A549 (cell line): ENCODE measurements around the gene DIS3L2. TPM values are rescaled to one million over a fixed set of nuclear protein-coding genes. Genes with fewer than 3 reads are reported as not detected.

Source experiments
- ATAC-seq, 2 experiments: fragments of 200-7000 bp in 1 of 2; fragments of >200 bp in 1 of 2; cut with Nextera tagmentation in 1 of 2; cut with Tn5 transposase in 1 of 2; 3 replicates each; pipeline versions ENCODE4 v1.8.0 to v1.9.1; 2018 to 2020; ENCODE audit warnings: mild to moderate bottlenecking in 1 of 2, moderate library complexity in 1 of 2
- CTCF ChIA-PET: fragments of 300-600 bp; sonication (Branson Sonifier 250); formaldehyde crosslinking; extraction: SDS; loops from one replicate; lab custom pipeline; 2021; ENCODE audit warnings: antibody characterized with exemption, inconsistent platforms; lab: Yijun Ruan, JAX
- POLR2A ChIA-PET: fragments of 350-600 bp; formaldehyde crosslinking; extraction: SDS; loops from one replicate; lab custom pipeline; 2021; ENCODE audit warnings: antibody characterized with exemption, inconsistent platforms; lab: Yijun Ruan, JAX
- DNase-seq, 2 experiments: peaks; one replicate each; pipeline versions ENCODE4 v3.0.0 to v3.0.0-alpha.2; 2011 to 2016; ENCODE audit warnings: low read depth in 1 of 2, low spot score in 1 of 2
- FAIRE-seq: peaks from 2 replicates; lab custom pipeline; 2011; peaks lifted over from hg19 to GRCh38; lab: Jason Lieb, UNC
- H3K27ac ChIP-seq, 2 experiments: fragments of >200 bp; sonication (Bioruptor Twin); formaldehyde crosslinking; 3 replicates each; pipeline ENCODE4 v1.5.1; 2016 to 2017
- H3K4me1 ChIP-seq: fragments of >200 bp; sonication (Bioruptor Twin); formaldehyde crosslinking; 3 replicates; pipeline ENCODE4 v1.6.1; 2016
- H3K4me2 ChIP-seq: fragments of >200 bp; sonication (Bioruptor Twin); formaldehyde crosslinking; 3 replicates; pipeline ENCODE4 v1.6.1; 2016
- H3K4me3 ChIP-seq: fragments of >200 bp; sonication (Bioruptor Twin); formaldehyde crosslinking; 3 replicates; pipeline ENCODE4 v1.5.1; 2016
- H3K9me3 ChIP-seq: fragments of >200 bp; sonication (Bioruptor Twin); formaldehyde crosslinking; 3 replicates; pipeline ENCODE4 v1.6.1; 2016
- CTCF ChIP-seq: fragments of >200 bp; sonication (Bioruptor Twin); formaldehyde crosslinking; IDR thresholded peaks from 3 replicates; pipeline ENCODE4 v1.5.1; 2016
- EHF ChIP-seq: fragments of 250-450 bp; sonication (Bioruptor Pico); IDR thresholded peaks from 2 replicates; pipeline ENCODE4 v1.5.0; 2020; ENCODE audit warnings: mild to moderate bottlenecking
- ESRRA ChIP-seq: fragments of 150-350 bp; IDR thresholded peaks from 2 replicates; pipeline ENCODE4 v1.6.1; 2014; ENCODE audit warnings: mild to moderate bottlenecking, low read length, borderline replicate concordance
- FOSL2 ChIP-seq, 2 experiments: fragments of 450-650 bp in 1 of 2; fragments of >200 bp in 1 of 2; sonication (Bioruptor Twin) in 1 of 2; formaldehyde crosslinking; IDR thresholded peaks; 2 replicates each; pipeline versions ENCODE4 v1.5.0 to v1.6.1; 2016 to 2020; ENCODE audit warnings: mild to moderate bottlenecking in 1 of 2, moderate library complexity in 1 of 2
- HEYL ChIP-seq: fragments of 250-450 bp; sonication (Bioruptor Pico); IDR thresholded peaks from 2 replicates; pipeline ENCODE4 v1.8.0; 2021; ENCODE audit warnings: mild to moderate bottlenecking, moderate library complexity
- HOXA7 ChIP-seq: fragments of 250-450 bp; sonication (Bioruptor Pico); IDR thresholded peaks from 2 replicates; pipeline ENCODE4 v1.5.0; 2020; ENCODE audit warnings: mild to moderate bottlenecking, moderate library complexity
- HOXB5 ChIP-seq: fragments of 250-450 bp; sonication (Bioruptor Pico); IDR thresholded peaks from 2 replicates; pipeline ENCODE4 v1.5.0; 2020; ENCODE audit warnings: mild to moderate bottlenecking, moderate library complexity
- JUN ChIP-seq, 2 experiments: fragments of >200 bp; sonication (Bioruptor Twin); formaldehyde crosslinking; IDR thresholded peaks; 2 replicates in 1 of 2; 3 replicates in 1 of 2; pipeline ENCODE4 v1.6.1; 2016 to 2017
- JUNB ChIP-seq: fragments of >200 bp; sonication (Bioruptor Twin); formaldehyde crosslinking; IDR thresholded peaks from 2 replicates; pipeline ENCODE4 v1.6.1; 2016
- KDM1A ChIP-seq: fragments of 200-600 bp; sonication (generic); IDR thresholded peaks from 2 replicates; pipeline ENCODE4 v1.6.1; 2016; ENCODE audit warnings: low read depth, mild to moderate bottlenecking
- KDM5A ChIP-seq: fragments of 200-600 bp; sonication (generic); IDR thresholded peaks from 2 replicates; pipeline ENCODE4 v1.6.1; 2016; ENCODE audit warnings: antibody characterized with exemption, mild to moderate bottlenecking
- MAFK ChIP-seq: fragments of 450-650 bp; IDR thresholded peaks from 2 replicates; pipeline ENCODE4 v1.6.1; 2014; ENCODE audit not compliant: partially characterized antibody
- MYC ChIP-seq: IDR thresholded peaks from 2 replicates; pipeline ENCODE4 v1.6.1; 2012; ENCODE audit warnings: mild to moderate bottlenecking, inconsistent platforms, low read length, improper control_type of control experiment, borderline replicate concordance
- NFE2L2 ChIP-seq: fragments of 150-350 bp; conservative IDR thresholded peaks from 2 replicates; pipeline ENCODE4 v1.6.1; 2014; ENCODE audit warnings: low read length
- NPAS2 ChIP-seq: fragments of 250-450 bp; sonication (Bioruptor Pico); IDR thresholded peaks from 2 replicates; pipeline ENCODE4 v1.8.0; 2022; ENCODE audit warnings: mild to moderate bottlenecking, moderate library complexity, borderline replicate concordance
- PBX3 ChIP-seq: IDR thresholded peaks from 2 replicates; pipeline ENCODE4 v1.6.1; 2012
- PHF8 ChIP-seq: fragments of 200-600 bp; sonication (generic); IDR thresholded peaks from 2 replicates; pipeline ENCODE4 v1.6.1; 2016; ENCODE audit warnings: low read depth, mild to moderate bottlenecking, antibody characterized with exemption, moderate library complexity, borderline replicate concordance
- POLR2AphosphoS2 ChIP-seq: conservative IDR thresholded peaks from 2 replicates; pipeline ENCODE4 v1.6.1; 2012; ENCODE audit warnings: low read length, improper control_type of control experiment, inconsistent platforms
- RCOR1 ChIP-seq: fragments of 150-350 bp; IDR thresholded peaks from 2 replicates; pipeline ENCODE4 v1.6.1; 2014; ENCODE audit warnings: antibody characterized with exemption, low read length, low read depth
- RFX5 ChIP-seq: fragments of 450-650 bp; IDR thresholded peaks from 2 replicates; pipeline ENCODE4 v1.7.1; 2014; ENCODE audit warnings: antibody characterized with exemption, mild to moderate bottlenecking, moderate library complexity
- SMC3 ChIP-seq: fragments of >200 bp; sonication (Bioruptor Twin); formaldehyde crosslinking; IDR thresholded peaks from 3 replicates; pipeline ENCODE4 v1.6.1; 2018; ENCODE audit warnings: inconsistent platforms
- SREBF2 ChIP-seq: fragments of 450-650 bp; IDR thresholded peaks from 2 replicates; pipeline ENCODE4 v1.6.1; 2014; ENCODE audit warnings: mild to moderate bottlenecking, moderate library complexity
- USF2 ChIP-seq: fragments of 450-650 bp; IDR thresholded peaks from 2 replicates; pipeline ENCODE4 v1.6.1; 2014; ENCODE audit warnings: antibody characterized with exemption
- ZFP36 ChIP-seq: fragments of 450-650 bp; IDR thresholded peaks from 2 replicates; pipeline ENCODE4 v1.6.1; 2014; ENCODE audit warnings: borderline replicate concordance; ENCODE audit not compliant: partially characterized antibody
- ZNF302 ChIP-seq: fragments of 250-450 bp; sonication (Bioruptor Pico); IDR thresholded peaks from 2 replicates; pipeline ENCODE4 v1.9.0; 2021; ENCODE audit warnings: inconsistent platforms, mild to moderate bottlenecking, moderate library complexity
- ZSCAN20 ChIP-seq: fragments of 250-450 bp; sonication (Bioruptor Pico); IDR thresholded peaks from 2 replicates; pipeline ENCODE4 v1.8.0; 2022; ENCODE audit warnings: mild to moderate bottlenecking, moderate library complexity
- WGBS: methylation state at CpG from one replicate; pipeline ENCODE4 v1.1.6; 2017; ENCODE audit errors: missing lambda C conversion rate; 5-methylcytosine and 5-hydroxymethylcytosine counted together
- polyA plus RNA-seq, 4 experiments: library from polyadenylated mRNA; depleted of rRNA in 3 of 4; stranded (reverse); fragments of >200 nt; fragmentation: RNase III in 1 of 4; extraction: RNeasy Plus Mini Kit Qiagen cat#74134 plus additional on column Dnase treatment in 1 of 4; gene quantifications; 2 replicates in 3 of 4; 3 replicates in 1 of 4; pipeline ENCODE4 v1.2.3, GENCODE V29; 2011 to 2017
- TF ChIP-seq, protein P1 (sequence below): IDR thresholded peaks from 2 replicates; pipeline ENCODE4 v1.6.1; 2012; ENCODE audit warnings: low read depth, borderline replicate concordance
- TF ChIP-seq, protein P2 (sequence below): IDR thresholded peaks from 2 replicates; pipeline ENCODE4 v1.6.1; 2012

Gene DIS3L2
- polyA plus RNA-seq, 2 of the 4 experiments (the other 2 are of a cell fraction) = 14.9 to 15.4 TPM

DNA sequence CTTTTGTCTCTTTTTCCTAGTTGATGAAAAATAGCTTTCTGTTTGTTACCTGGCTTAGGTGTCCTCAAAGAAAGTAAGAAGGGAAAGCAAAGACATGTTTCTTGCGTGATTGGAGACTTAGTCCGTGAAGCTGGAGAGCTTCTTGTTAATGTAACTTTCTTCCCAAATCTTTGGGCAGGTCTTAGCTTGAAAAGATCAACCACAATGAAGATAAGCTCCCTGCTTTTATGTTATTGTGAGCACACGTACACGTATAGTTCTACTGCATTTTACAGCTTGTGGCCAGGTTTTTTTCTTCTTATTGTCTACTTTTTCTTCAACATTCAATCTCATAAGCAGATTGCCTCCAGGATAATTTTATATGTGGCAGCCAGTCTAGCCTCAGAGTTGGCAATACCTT lies 99.8 kb downstream of the DIS3L2 start:
- Histone ChIP-seq H3K27ac (no peak overlapping the region), H3K9me3 (no peaks in the 10 kb centered on the region), H3K4me2 (no peak overlapping the region), H3K4me3 (no peak overlapping the region), H3K4me1 (no peaks in the 10 kb centered on the region)
- ChIA-PET CTCF (interaction anchor here (0.8 to 1.1 kb wide), 3 partner anchors 9 to 265 kb away, joined by 3 read pairs; no protein-coding TSS in a partner anchor), POLR2A (no interaction called here)
- 92% methylated on average over 4 of the region's 4 CpGs for WGBS
- ATAC-seq = no peak
- no peak for TF ChIP-seq ESRRA
- DNase-seq = no peak
- no peak for FAIRE-seq

DNA sequence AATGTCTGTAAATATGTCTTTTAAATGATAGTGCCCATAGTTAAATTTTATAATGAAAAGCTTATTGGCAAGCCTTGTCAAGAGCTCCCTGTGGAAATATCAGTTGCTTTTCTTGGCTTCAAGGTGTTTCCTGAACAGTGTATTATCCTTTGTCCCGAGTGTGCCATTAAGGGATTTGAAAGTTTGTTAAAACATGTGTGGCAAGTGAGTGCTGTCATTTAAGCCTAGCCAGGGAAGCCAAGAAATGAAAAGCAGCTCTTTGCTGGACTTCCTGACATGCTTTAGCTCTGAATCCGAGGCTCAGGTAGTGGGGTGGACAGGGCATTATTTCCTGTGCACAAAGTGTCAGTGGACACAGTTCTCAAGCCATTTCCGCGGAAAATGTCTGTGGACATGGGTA lies 111.5 kb downstream of the DIS3L2 start:
- no peak overlapping the region for H3K4me3 ChIP-seq
- ATAC-seq (no peak), DNase-seq (no peak), FAIRE-seq (no peak)
- ChIA-PET POLR2A (no interaction called here), CTCF (interaction anchor here (0.6 to 1.2 kb wide), 4 partner anchors 11 to 254 kb away, joined by 3 to 5 read pairs (median 3); no protein-coding TSS in a partner anchor)
- no peak overlapping the region for H3K27ac ChIP-seq
- peaks cover 20% of the 10 kb centered on the region for H3K4me1 ChIP-seq
- 91% methylated on average over 4 of the region's 4 CpGs for WGBS
- H3K4me2 ChIP-seq = no peak overlapping the region
- TF ChIP-seq SMC3 = no peak
- TF ChIP-seq, protein P1, sequence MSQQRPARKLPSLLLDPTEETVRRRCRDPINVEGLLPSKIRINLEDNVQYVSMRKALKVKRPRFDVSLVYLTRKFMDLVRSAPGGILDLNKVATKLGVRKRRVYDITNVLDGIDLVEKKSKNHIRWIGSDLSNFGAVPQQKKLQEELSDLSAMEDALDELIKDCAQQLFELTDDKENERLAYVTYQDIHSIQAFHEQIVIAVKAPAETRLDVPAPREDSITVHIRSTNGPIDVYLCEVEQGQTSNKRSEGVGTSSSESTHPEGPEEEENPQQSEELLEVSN = no peak
- no peak for TF ChIP-seq USF2
- TF ChIP-seq, protein P2, sequence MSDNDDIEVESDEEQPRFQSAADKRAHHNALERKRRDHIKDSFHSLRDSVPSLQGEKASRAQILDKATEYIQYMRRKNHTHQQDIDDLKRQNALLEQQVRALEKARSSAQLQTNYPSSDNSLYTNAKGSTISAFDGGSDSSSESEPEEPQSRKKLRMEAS = no peak
- TF ChIP-seq RFX5 = no peak
- TF ChIP-seq ZNF302 (CRISPR knock-in tag) = no peak
- no peak for TF ChIP-seq ZSCAN20 (CRISPR knock-in tag)
- TF ChIP-seq NFE2L2 = no peak
- no peak for TF ChIP-seq HOXA7 (CRISPR knock-in tag)
- TF ChIP-seq POLR2AphosphoS2 = no peak
- TF ChIP-seq RCOR1 = no peak
- no peak for TF ChIP-seq SREBF2
- no peak for TF ChIP-seq NPAS2
- no peak for TF ChIP-seq EHF (CRISPR knock-in tag)
- no peak for TF ChIP-seq HOXB5 (CRISPR knock-in tag)
- TF ChIP-seq HEYL (CRISPR knock-in tag) = no peak
- no peak for TF ChIP-seq MAFK
- no peak for TF ChIP-seq JUN (IDR thresholded peaks at IDR 0.05)
- H3K9me3 ChIP-seq = no peaks in the 10 kb centered on the region

DNA sequence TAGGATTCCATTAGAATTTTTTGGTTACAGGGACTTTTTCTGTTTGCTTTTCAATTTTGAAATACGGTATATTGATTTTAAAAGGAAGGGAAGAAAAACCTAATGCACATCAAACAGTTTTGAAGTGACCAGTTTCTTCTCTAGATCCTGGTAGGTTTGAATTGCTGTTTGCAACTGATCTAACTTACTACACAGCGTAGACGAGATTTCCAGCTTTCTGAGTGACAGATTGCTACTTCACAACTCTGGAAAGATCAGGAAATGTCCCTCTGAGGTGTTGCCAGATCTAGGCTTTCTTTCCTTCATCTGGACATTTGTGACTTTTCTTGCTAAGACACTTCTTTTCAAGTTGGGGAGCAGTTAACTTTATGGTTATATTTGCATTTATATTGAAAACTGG lies 112.2 kb downstream of the DIS3L2 start:
- 84% methylated on average over 3 of the region's 3 CpGs for WGBS
- CTCF ChIA-PET = interaction anchor here (1.2 to 1.3 kb wide), 2 partner anchors 18 to 149 kb away, joined by 3 to 4 read pairs; no protein-coding TSS in a partner anchor
- TF ChIP-seq KDM5A (no peak), RCOR1 (no peak), ZFP36 (no peak), PBX3 (no peak), ZNF302 (CRISPR knock-in tag) (no peak), KDM1A (no peak), MYC (no peak), CTCF (no peak), JUNB (no peak), FOSL2 (IDR thresholded peaks at IDR 0.05) (no peak), FOSL2 (CRISPR knock-in tag; IDR thresholded peaks at IDR 0.05) (no peak), PHF8 (no peak)
- ATAC-seq (no peak), FAIRE-seq (no peak), DNase-seq (no peak)
- H3K27ac ChIP-seq = no peak overlapping the region
- H3K9me3 ChIP-seq = no peaks in the 10 kb centered on the region
- POLR2A ChIA-PET = no interaction called here
- no peak overlapping the region for H3K4me3 ChIP-seq
- no peak overlapping the region for H3K4me2 ChIP-seq
- peaks cover 20% of the 10 kb centered on the region for H3K4me1 ChIP-seq
